K562 (cell line): Measurements from ENCODE around the gene PTPRT. TPM values are rescaled to one million over a fixed set of nuclear protein-coding genes. Genes with fewer than 3 reads are reported as not detected.

Source experiments
- FOXA1 ChIP-seq: fragments of 450-650 bp; IDR thresholded peaks from 2 replicates; pipeline ENCODE4 v1.6.1; 2016; ENCODE audit warnings: mild to moderate bottlenecking, borderline replicate concordance
- NFIX ChIP-seq: fragments of 250-450 bp; sonication (Bioruptor Pico); IDR thresholded peaks from 2 replicates; pipeline ENCODE4 v1.4.0; 2020; ENCODE audit warnings: low read depth, mild to moderate bottlenecking, moderate library complexity
- YBX1 ChIP-seq: fragments of 450-650 bp; IDR thresholded peaks from 2 replicates; pipeline ENCODE4 v1.7.1; 2016; ENCODE audit warnings: mild to moderate bottlenecking
- ZBTB11 ChIP-seq, 3 experiments: fragments of 200-800 bp in 1 of 3; fragments of 250-450 bp in 1 of 3; fragments of 450-650 bp in 1 of 3; sonication (Bioruptor Pico) in 1 of 3; sonication (Bioruptor generic) in 1 of 3; formaldehyde crosslinking in 1 of 3; IDR thresholded peaks; 2 replicates each; pipeline versions ENCODE4 v1.6.1 to v1.8.0; 2016 to 2022; ENCODE audit warnings: mild to moderate bottlenecking in 2 of 3, missing genetic modification characterization in 2 of 3, missing compliant biosample characterization in 1 of 3, moderate library complexity in 1 of 3
- ZBTB9 ChIP-seq: fragments of 450-650 bp; formaldehyde crosslinking; IDR thresholded peaks from 2 replicates; pipeline ENCODE4 v1.4.0; 2020; ENCODE audit warnings: mild to moderate bottlenecking, moderate library complexity
- ZNF134 ChIP-seq: fragments of 250-450 bp; sonication (Bioruptor Pico); conservative IDR thresholded peaks from 2 replicates; pipeline ENCODE4 v1.4.0; 2020
- polyA plus RNA-seq, 8 experiments: library from polyadenylated mRNA; depleted of rRNA in 4 of 8; stranded (reverse) in 5 of 8; unstranded in 3 of 8; fragments of >200 nt; fragmentation: Nextera tagmentation in 2 of 8; fragmentation: Illumina TruSeq in 1 of 8; extraction: Ambion mirVana in 2 of 8; extraction: Trizol in 1 of 8; gene quantifications; 2 replicates each; pipeline versions ENCODE4 v1.2.1 to v1.2.3, GENCODE V29; 2011 to 2014; ENCODE audit warnings: inconsistent platforms in 1 of 8, missing spikeins in 1 of 8
- total RNA-seq, 7 experiments: library from RNA; depleted of rRNA in 6 of 7; stranded (reverse); fragments of >200 nt in 6 of 7; fragmentation: Illumina TruSeq in 2 of 7; extraction: Trizol in 2 of 7; gene quantifications; 2 replicates each; pipeline versions ENCODE4 v1.2.1 to v1.2.3, GENCODE V29; 2011 to 2021; ENCODE audit warnings: low replicate concordance in 1 of 7

Gene PTPRT
- total and polyA plus RNA-seq, 9 of the 15 experiments (the other 6 are each of a cell fraction or from before 2014, with no cell fraction given): not detected

DNA sequence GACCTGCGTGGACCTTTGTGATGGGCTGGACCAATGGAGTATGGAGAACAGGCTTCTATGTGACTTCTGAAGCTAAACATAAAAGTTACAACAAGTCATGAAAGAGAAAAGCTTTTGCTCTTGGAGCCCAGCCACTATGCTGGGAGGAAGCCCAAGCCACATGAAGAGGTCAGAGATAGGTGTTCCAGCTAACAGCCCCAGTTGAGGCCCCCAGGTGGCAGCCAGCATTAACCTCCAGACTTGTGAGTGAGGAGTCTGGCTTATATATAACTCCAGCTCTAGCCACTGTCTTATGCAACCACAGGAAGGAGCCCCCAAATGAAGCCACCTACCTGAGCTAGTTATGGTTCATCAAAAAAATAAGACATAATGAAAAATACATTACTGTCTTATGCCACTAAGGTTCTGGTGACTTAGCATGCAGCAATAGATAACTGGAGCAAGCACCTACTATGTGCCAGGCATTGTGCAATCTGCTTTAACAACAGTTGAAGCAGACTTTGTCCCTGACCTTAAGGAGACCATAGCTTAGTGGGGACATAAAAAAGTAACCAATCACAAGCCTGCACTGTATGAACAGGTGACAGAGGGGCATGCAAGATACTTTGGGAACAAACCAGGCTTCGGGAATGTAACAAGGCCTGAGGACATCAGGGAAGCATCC lies 599.6 kb downstream of the PTPRT start (continued):
- TF ChIP-seq ZBTB11 (CRISPR knock-in tag; IDR thresholded peaks at IDR 0.05) (no peak), ZBTB9 (CRISPR knock-in tag) (no peak), YBX1 (no peak), NFIX (CRISPR knock-in tag) (no peak), ZNF134 (CRISPR knock-in tag) (no peak), FOXA1 (no peak)
